Measurements from ENCODE around the gene SSC4D. TPM values are rescaled to one million over a fixed set of nuclear protein-coding genes. Genes with fewer than 3 reads are reported as not detected.

Gene SSC4D
- total RNA-seq, 4 donors from 2014 or later: 0.39 to 0.66 (median 0.46) TPM; not detected in 1

- Histone ChIP-seq H3K4me3 (no peak overlapping the region), H3K4me1 (peaks cover 5 to 10% (median 8%) of the 10 kb centered on the region in 4 donors), H3K27me3 (no peaks in the 10 kb centered on the region), H3K27ac (replicated peaks in 1 of 4) (no peak overlapping the region), H3K36me3 (no peaks in the 10 kb centered on the region), H3K9me3 (no peaks in the 10 kb centered on the region)
- DNase-seq (ENCODE audit: extremely low spot score): no peak
- 72% methylated on average over 10 of the region's 11 CpGs for WGBS
- TF ChIP-seq EP300 (IDR thresholded peaks at IDR 0.05) (no peak), POLR2AphosphoS5 (IDR thresholded peaks at IDR 0.05) (no peak), POLR2A (IDR thresholded peaks at IDR 0.05; ENCODE audit: low read depth) (no peak), CTCF (IDR thresholded peaks at IDR 0.05) (no peak)
- intact Hi-C loops (cut with DNase I): no loop called here
These were observed 22.7 kb downstream of the SSC4D start for GRCh38 chr7:76386691-76387260.

- Histone ChIP-seq H3K9me3 (no peaks in the 10 kb centered on the region), H3K4me1 (peaks cover 21 to 24% (median 22%) of the 10 kb centered on the region in 4 donors), H3K27ac (replicated peaks in 1 of 4) (no peak overlapping the region), H3K36me3 (no peaks in the 10 kb centered on the region), H3K27me3 (no peaks in the 10 kb centered on the region), H3K4me3 (no peak overlapping the region)
- no peak for TF ChIP-seq EP300 (IDR thresholded peaks at IDR 0.05)
- no peak for TF ChIP-seq POLR2A (IDR thresholded peaks at IDR 0.05; ENCODE audit: low read depth)
- TF ChIP-seq CTCF (IDR thresholded peaks at IDR 0.05): no peak
- TF ChIP-seq POLR2AphosphoS5 (IDR thresholded peaks at IDR 0.05): no peak
- no peak for DNase-seq (ENCODE audit: extremely low spot score)
- intact Hi-C loops (cut with DNase I): no loop called here
- 81% methylated on average over 13 of the region's 13 CpGs for WGBS
These were observed 26.2 kb downstream of the SSC4D start for GRCh38 chr7:76383089-76383944.

- Histone ChIP-seq H3K27me3 (no peaks in the 10 kb centered on the region), H3K27ac (replicated peaks in 1 of 4) (no peak overlapping the region), H3K36me3 (no peaks in the 10 kb centered on the region), H3K4me1 (peaks cover 21 to 35% (median 23%) of the 10 kb centered on the region in 4 donors), H3K9me3 (no peaks in the 10 kb centered on the region), H3K4me3 (no peak overlapping the region)
- intact Hi-C loops (cut with DNase I): no loop called here
- TF ChIP-seq CTCF (IDR thresholded peaks at IDR 0.05) (no peak), EP300 (IDR thresholded peaks at IDR 0.05) (no peak), POLR2A (IDR thresholded peaks at IDR 0.05; ENCODE audit: low read depth) (no peak), POLR2AphosphoS5 (IDR thresholded peaks at IDR 0.05) (no peak)
- WGBS: 94% methylated on average over 7 of the region's 7 CpGs
- no peak for DNase-seq (ENCODE audit: extremely low spot score)
These were observed 27.7 kb downstream of the SSC4D start for GRCh38 chr7:76381814-76382213.

GRCh38 chr7:76380623-76380966 is 28.9 kb downstream of the SSC4D start:
- Histone ChIP-seq H3K27ac (replicated peaks in 1 of 4) (peak overlapping the region; percentile 86 to 94 (median 90)), H3K36me3 (no peaks in the 10 kb centered on the region), H3K9me3 (no peaks in the 10 kb centered on the region), H3K4me3 (peak overlapping the region; percentile 45 to 55 (median 48)), H3K27me3 (no peaks in the 10 kb centered on the region), H3K4me1 (peaks cover 21 to 35% (median 23%) of the 10 kb centered on the region in 4 donors)
- no peak for DNase-seq (ENCODE audit: extremely low spot score)
- TF ChIP-seq CTCF (IDR thresholded peaks at IDR 0.05): no peak
- no peak for TF ChIP-seq EP300 (IDR thresholded peaks at IDR 0.05)
- no peak for TF ChIP-seq POLR2A (IDR thresholded peaks at IDR 0.05; ENCODE audit: low read depth)
- no peak for TF ChIP-seq POLR2AphosphoS5 (IDR thresholded peaks at IDR 0.05)
- intact Hi-C loops (cut with DNase I): no loop called here
- 74% methylated on average over 7 of the region's 7 CpGs for WGBS
